Peyer's patch (tissue), 4 donors: ENCODE measurements around the gene IFT25. TPM values are rescaled to one million over a fixed set of nuclear protein-coding genes. Genes with fewer than 3 reads are reported as not detected.
A peak's percentile ranks its signal among the peaks of the same experiment; 100 is the strongest.

ENCODE experiments used
- DNase-seq, 3 donors: peaks; one replicate each; pipeline ENCODE4 v3.0.0-alpha.2; 2017 to 2019
- H3K27ac ChIP-seq, 4 donors: fragments of 200-600 bp; sonication (generic); one replicate each; pipeline ENCODE4 v1.5.1; 2016 to 2019
- H3K27me3 ChIP-seq, 2 donors: fragments of 200-600 bp; sonication (generic); one replicate each; pipeline ENCODE4 v1.5.1; 2019
- H3K36me3 ChIP-seq, 3 donors: fragments of 200-600 bp; sonication (generic); one replicate each; pipeline ENCODE4 v1.5.1; 2016 to 2019
- H3K4me1 ChIP-seq, 4 donors: fragments of 200-600 bp; sonication (generic); one replicate each; pipeline ENCODE4 v1.5.1; 2016 to 2019
- H3K4me3 ChIP-seq, 4 donors: fragments of 200-600 bp; sonication (generic); 1 replicate in 3 of 4; 2 replicates in 1 of 4; pipeline ENCODE4 v1.5.1; 2016 to 2019; ENCODE audit warnings: mild to moderate bottlenecking in 1 of 4
- H3K9me3 ChIP-seq, 4 donors: fragments of 200-600 bp; sonication (generic); one replicate each; pipeline ENCODE4 v1.5.1; 2016 to 2019; ENCODE audit warnings: mild to moderate bottlenecking in 1 of 4
- POLR2A ChIP-seq, 2 donors: fragments of 450-650 bp; IDR thresholded peaks; one replicate each; pipeline ENCODE4 v1.5.1; 2017; ENCODE audit warnings: antibody characterized with exemption in 2 of 2, mild to moderate bottlenecking in 2 of 2, moderate library complexity in 2 of 2
- total RNA-seq, 4 donors: library from RNA; depleted of rRNA; stranded (reverse); fragments of >200 nt; gene quantifications; one replicate each; pipeline ENCODE4 v1.1.0, GENCODE V29; 2016
- TF ChIP-seq, protein P1 (sequence below), 6 experiments: fragments of 450-650 bp in 4 of 6; fragments of 200-600 bp in 2 of 6; sonication (generic) in 1 of 6; IDR thresholded peaks; one replicate each; pipeline ENCODE4 v1.5.1; 2017 to 2019; ENCODE audit warnings: antibody characterized with exemption in 6 of 6, mild to moderate bottlenecking in 3 of 6, moderate library complexity in 1 of 6

The IFT25 gene
- total RNA-seq, 4 donors from 2014 or later = 13.8 to 42.9 (median 27.1) TPM

- H3K36me3 ChIP-seq = peaks cover 0 to 22% (median 0%) of the 10 kb centered on the region in 3 donors
- H3K4me3 ChIP-seq = no peak overlapping the region
- H3K27me3 ChIP-seq = no peaks in the 10 kb centered on the region
- no peak for TF ChIP-seq POLR2A (IDR thresholded peaks at IDR 0.05)
- TF ChIP-seq, protein P1, sequence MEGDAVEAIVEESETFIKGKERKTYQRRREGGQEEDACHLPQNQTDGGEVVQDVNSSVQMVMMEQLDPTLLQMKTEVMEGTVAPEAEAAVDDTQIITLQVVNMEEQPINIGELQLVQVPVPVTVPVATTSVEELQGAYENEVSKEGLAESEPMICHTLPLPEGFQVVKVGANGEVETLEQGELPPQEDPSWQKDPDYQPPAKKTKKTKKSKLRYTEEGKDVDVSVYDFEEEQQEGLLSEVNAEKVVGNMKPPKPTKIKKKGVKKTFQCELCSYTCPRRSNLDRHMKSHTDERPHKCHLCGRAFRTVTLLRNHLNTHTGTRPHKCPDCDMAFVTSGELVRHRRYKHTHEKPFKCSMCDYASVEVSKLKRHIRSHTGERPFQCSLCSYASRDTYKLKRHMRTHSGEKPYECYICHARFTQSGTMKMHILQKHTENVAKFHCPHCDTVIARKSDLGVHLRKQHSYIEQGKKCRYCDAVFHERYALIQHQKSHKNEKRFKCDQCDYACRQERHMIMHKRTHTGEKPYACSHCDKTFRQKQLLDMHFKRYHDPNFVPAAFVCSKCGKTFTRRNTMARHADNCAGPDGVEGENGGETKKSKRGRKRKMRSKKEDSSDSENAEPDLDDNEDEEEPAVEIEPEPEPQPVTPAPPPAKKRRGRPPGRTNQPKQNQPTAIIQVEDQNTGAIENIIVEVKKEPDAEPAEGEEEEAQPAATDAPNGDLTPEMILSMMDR (IDR thresholded peaks at IDR 0.05) = no peak
- no peaks in the 10 kb centered on the region for H3K4me1 ChIP-seq
- DNase-seq = no peak
- H3K27ac ChIP-seq = no peak overlapping the region
- peaks cover 0 to 3% (median 0%) of the 10 kb centered on the region in 4 donors for H3K9me3 ChIP-seq
Observed at GRCh38 chr1:53929246-53929960, 16.1 kb downstream of the IFT25 start.

GRCh38 chr1:53927376-53927881 is 18.1 kb downstream of the IFT25 start:
- DNase-seq = no peak
- peaks cover 0 to 3% (median 0%) of the 10 kb centered on the region in 4 donors for H3K9me3 ChIP-seq
- no peak overlapping the region for H3K4me3 ChIP-seq
- H3K36me3 ChIP-seq = peaks cover 0 to 33% (median 0%) of the 10 kb centered on the region in 3 donors
- TF ChIP-seq, protein P1 (IDR thresholded peaks at IDR 0.05) = no peak
- no peak for TF ChIP-seq POLR2A (IDR thresholded peaks at IDR 0.05)
- H3K27ac ChIP-seq = no peak overlapping the region
- H3K4me1 ChIP-seq = no peaks in the 10 kb centered on the region
- no peaks in the 10 kb centered on the region for H3K27me3 ChIP-seq

GRCh38 chr1:53919675-53920066 is 25.8 kb downstream of the IFT25 start:
- Histone ChIP-seq H3K27ac (no peak overlapping the region), H3K36me3 (peaks cover 0 to 10% (median 0%) of the 10 kb centered on the region in 3 donors), H3K4me1 (no peaks in the 10 kb centered on the region), H3K9me3 (no peaks in the 10 kb centered on the region), H3K4me3 (no peak overlapping the region), H3K27me3 (no peaks in the 10 kb centered on the region)
- TF ChIP-seq, protein P1 (IDR thresholded peaks at IDR 0.05) = no peak
- TF ChIP-seq POLR2A (IDR thresholded peaks at IDR 0.05) = no peak
- no peak for DNase-seq

GRCh38 chr1:53918343-53918742 is 27.2 kb downstream of the IFT25 start:
- no peaks in the 10 kb centered on the region for H3K9me3 ChIP-seq
- H3K27me3 ChIP-seq = no peaks in the 10 kb centered on the region
- no peaks in the 10 kb centered on the region for H3K4me1 ChIP-seq
- H3K36me3 ChIP-seq = peaks cover 0 to 7% (median 0%) of the 10 kb centered on the region in 3 donors
- H3K4me3 ChIP-seq = no peak overlapping the region
- H3K27ac ChIP-seq = no peak overlapping the region
- DNase-seq = no peak
- TF ChIP-seq, protein P1 (IDR thresholded peaks at IDR 0.05) = no peak
- no peak for TF ChIP-seq POLR2A (IDR thresholded peaks at IDR 0.05)

DNA sequence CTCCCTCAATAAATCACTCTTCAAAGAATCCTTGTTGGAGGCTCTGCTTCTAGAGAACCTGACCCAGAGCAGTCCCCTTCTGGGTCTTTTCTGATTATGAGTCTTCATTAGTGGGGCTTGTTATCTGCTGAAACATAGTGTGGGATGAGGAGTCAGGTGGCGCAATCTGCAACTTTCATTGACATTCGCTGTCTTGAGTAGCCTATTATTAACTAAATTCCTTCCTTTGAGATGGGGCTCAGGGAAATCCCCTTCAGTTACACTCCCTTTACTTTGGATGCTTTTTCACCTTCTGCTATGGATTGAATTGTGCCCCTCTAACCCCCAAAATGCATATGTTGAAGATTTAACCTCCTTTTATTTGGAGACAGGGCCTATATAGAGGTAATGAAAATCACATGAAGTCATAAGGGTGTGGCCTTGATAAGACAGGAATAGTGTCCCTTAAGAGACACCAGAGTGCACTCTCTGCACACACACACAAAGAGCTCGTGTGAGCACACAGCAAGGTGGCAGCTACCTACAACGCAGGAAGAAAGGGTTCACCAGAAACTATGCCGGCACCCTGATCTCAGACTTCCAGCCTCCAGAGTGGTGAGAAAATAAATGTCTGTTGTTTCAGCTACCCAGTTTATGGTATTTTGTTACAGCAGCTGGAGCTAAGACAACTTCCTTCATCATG is 32.0 kb downstream of the IFT25 start:
- H3K36me3 ChIP-seq = no peaks in the 10 kb centered on the region

More for the DNA sequence above, 32.0 kb downstream of the IFT25 start:
- no peak for TF ChIP-seq POLR2A (IDR thresholded peaks at IDR 0.05)
- TF ChIP-seq, protein P1 (IDR thresholded peaks at IDR 0.05) = peak in 2 of 6 experiments; percentile 19 to 31
- Histone ChIP-seq H3K4me3 (no peak overlapping the region), H3K9me3 (no peaks in the 10 kb centered on the region), H3K27me3 (no peaks in the 10 kb centered on the region), H3K27ac (no peak overlapping the region), H3K4me1 (no peaks in the 10 kb centered on the region)
- no peak for DNase-seq
